IPS-18c (cell line): ENCODE results near the gene SND1.

ENCODE experiments used
- H3K4me3 ChIP-seq: 2 replicates; pipeline ENCODE4 v1.7.0; 2013; ENCODE audit warnings: low read depth, mild to moderate bottlenecking, low read length, moderate library complexity; ENCODE audit not compliant: insufficient read depth
- H3K9me3 ChIP-seq: one replicate; pipeline ENCODE4 v1.6.1; 2013; ENCODE audit warnings: mild to moderate bottlenecking, low read length, moderate library complexity; ENCODE audit not compliant: control insufficient read depth, insufficient read depth

SND1 gene

DNA sequence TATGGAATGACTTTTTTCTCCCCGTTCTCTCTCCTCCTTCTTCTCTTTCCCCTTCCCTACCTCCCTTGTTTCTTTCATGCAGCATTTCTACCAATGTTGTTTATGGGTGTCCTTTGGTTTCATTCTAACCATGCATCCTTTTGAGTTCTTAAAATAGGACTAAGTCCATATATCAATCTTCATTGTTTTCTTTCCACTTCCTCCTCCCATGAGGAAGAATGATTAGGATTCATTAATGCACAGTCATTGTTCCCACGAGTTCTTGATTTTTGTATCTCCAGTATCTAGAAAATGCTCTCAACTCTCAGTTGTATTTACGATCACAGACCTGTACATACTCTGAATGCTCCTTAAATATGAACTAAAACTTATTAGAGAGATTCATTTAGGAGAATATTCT is 226.0 kb downstream of the SND1 start:
- H3K9me3 ChIP-seq = no peaks in the 10 kb centered on the region
- no peak overlapping the region for H3K4me3 ChIP-seq

- no peaks in the 10 kb centered on the region for H3K9me3 ChIP-seq
Measured at GRCh38 chr7:127878791-127879190, 226.8 kb downstream of the SND1 start.

DNA sequence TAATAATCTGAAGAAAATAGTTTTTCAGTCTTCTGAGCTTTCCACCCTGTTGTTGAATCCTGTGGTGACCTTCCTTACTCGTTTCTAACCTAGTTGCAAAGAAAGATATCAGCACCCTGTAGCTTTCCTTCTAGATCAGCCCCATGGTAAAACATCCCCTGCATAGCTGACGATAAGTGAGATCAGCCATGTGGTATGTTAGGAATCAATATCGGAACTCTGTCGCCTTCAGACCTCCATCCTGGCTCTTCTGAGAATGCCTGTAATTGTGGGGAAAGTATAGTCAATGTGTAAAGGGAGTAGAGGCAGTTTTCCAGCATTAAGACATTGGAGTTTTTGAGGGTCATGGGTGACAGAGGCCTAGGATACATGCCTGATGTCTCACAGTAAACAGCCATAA is 227.4 kb downstream of the SND1 start:
- Histone ChIP-seq H3K9me3 (no peaks in the 10 kb centered on the region), H3K4me3 (no peak overlapping the region)

More at GRCh38 chr7:127878791-127879190, 226.8 kb downstream of the SND1 start:
- H3K4me3 ChIP-seq = no peak overlapping the region

DNA sequence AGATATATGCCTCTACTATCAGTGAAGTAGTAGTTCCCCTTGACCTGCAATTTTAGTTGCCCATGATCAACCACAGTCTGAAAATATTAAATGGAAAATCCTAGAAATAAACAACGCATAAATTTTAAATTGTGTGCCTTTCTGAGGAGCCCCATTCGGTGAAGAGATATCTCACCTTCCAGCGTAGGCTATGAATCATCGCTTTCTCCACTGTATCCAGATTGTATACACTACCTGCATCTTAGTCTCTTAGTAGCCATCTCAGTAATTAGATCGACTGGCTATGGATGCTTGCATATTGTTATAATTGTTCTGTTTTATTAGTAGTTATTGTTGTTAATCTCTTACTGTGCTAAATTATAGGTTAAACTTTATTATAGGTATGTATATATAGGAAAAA is 227.9 kb downstream of the SND1 start:
- H3K4me3 ChIP-seq = no peak overlapping the region

GRCh38 chr7:127880454-127880853 is 228.5 kb downstream of the SND1 start:
- no peaks in the 10 kb centered on the region for H3K9me3 ChIP-seq
- no peak overlapping the region for H3K4me3 ChIP-seq

More for the DNA sequence above, 227.9 kb downstream of the SND1 start:
- no peaks in the 10 kb centered on the region for H3K9me3 ChIP-seq

DNA sequence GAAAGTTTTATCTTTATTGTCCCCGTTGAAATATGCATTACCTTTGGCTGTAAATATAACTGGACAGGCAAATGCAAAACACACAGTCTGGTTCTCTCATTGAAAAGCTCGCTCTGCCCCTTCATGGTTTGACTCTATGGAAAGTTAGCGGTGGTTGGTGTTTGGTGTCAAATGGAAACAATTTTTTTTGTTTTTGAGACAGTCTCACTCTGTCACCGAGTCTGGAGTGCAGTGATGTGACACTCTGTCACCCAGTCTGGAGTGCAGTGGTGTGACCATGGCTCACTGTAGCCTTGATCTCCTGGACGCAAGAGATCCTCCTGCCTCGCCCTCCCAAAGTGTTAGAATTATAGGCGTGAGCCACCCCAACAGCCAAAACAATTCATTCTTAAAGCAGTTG is 229.6 kb downstream of the SND1 start:
- no peak overlapping the region for H3K4me3 ChIP-seq
- H3K9me3 ChIP-seq = no peaks in the 10 kb centered on the region

- Histone ChIP-seq H3K9me3 (no peaks in the 10 kb centered on the region), H3K4me3 (no peak overlapping the region)
Measured at GRCh38 chr7:127882313-127882920, 230.4 kb downstream of the SND1 start.

DNA sequence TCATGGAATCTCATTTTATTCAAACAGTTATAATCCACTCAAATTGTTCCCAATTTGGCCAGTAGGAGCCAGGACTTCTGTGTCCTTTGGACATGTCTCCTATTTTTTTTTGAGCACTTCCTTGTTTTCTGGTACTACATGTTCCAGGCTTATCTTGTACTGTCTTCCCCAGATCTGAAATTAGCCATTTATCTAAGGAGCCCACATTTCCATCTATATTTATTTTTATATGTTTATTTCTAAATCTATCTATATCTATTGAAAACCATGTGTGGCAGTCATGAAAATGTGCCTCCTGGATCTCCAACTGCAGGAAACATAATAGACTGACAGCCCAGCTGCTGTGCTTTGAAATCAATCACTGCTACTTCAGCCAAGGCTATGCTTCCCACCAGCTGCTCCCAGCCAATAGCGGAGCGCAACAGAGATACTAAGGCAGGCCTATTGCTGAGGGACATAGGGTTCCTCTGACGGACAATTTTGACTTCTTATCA is 232.1 kb downstream of the SND1 start:
- Histone ChIP-seq H3K9me3 (no peaks in the 10 kb centered on the region), H3K4me3 (no peak overlapping the region)

GRCh38 chr7:127885222-127885772 is 233.3 kb downstream of the SND1 start:
- Histone ChIP-seq H3K9me3 (no peaks in the 10 kb centered on the region), H3K4me3 (no peak overlapping the region)

- H3K4me3 ChIP-seq = no peak overlapping the region
- H3K9me3 ChIP-seq = no peaks in the 10 kb centered on the region
Measured at GRCh38 chr7:127885843-127886242, 233.8 kb downstream of the SND1 start.

DNA sequence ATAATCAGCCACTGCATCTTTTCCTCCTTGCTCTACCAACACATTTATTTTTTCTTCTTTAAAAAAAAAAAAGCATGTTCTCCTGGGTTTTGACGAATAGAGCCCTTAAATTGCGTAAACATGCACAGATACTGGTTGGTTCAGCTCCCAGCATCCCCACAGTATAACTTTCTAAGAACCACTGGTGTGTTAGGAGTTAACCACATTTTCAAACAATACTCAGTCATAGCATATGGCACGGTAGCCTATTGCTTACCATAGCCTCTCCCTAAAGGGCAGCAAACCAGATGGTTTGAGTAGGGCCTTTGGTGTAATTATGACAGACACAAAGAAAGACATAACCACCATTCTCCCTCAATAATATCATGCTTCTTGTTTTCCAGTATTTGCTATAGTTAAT is 234.3 kb downstream of the SND1 start:
- no peak overlapping the region for H3K4me3 ChIP-seq
- H3K9me3 ChIP-seq = no peaks in the 10 kb centered on the region

- Histone ChIP-seq H3K4me3 (no peak overlapping the region), H3K9me3 (no peaks in the 10 kb centered on the region)
Measured at GRCh38 chr7:127887096-127887495, 235.1 kb downstream of the SND1 start.

GRCh38 chr7:127887631-127888030 is 235.6 kb downstream of the SND1 start:
- Histone ChIP-seq H3K4me3 (no peak overlapping the region), H3K9me3 (no peaks in the 10 kb centered on the region)

DNA sequence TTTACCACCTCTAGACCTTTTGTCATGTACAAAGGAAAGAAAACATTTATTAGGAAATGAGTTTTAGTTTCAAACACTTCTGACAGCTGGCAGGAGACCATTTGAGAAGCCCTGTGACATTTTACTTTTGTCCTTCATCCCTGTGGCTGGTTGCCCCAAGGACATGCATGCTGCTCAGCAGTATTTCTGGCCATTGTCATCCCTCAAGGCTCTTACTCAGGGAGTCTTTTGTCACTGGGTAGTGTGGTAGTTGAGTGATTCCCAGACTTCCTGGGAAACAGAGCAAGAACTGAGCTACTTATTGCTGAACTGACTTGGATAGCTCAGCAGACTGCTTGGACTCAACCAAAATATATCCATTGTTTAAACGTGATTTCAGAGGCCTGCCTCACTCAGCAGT is 236.4 kb downstream of the SND1 start:
- H3K9me3 ChIP-seq = no peaks in the 10 kb centered on the region

DNA sequence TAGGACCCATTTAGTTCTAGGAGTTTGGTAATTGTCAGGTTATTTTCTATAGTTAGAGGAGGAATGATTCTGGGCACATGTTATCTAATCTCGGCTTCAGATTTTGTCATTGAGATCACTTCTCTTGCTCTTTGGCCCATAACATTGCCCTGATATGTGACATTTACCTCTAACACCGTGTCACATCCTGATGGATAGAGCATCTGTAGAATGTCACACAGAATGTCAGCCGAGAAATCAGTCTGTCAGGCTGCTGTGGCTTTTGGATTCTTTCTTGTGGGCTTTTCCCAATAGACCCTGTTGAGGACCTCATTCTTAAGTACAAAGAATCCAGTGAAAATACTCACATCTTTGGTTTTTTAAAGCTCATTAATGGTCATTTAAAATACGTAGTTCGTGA is 236.8 kb downstream of the SND1 start:
- no peaks in the 10 kb centered on the region for H3K9me3 ChIP-seq
- H3K4me3 ChIP-seq = no peak overlapping the region

More for the DNA sequence above, 236.4 kb downstream of the SND1 start:
- H3K4me3 ChIP-seq = no peak overlapping the region

DNA sequence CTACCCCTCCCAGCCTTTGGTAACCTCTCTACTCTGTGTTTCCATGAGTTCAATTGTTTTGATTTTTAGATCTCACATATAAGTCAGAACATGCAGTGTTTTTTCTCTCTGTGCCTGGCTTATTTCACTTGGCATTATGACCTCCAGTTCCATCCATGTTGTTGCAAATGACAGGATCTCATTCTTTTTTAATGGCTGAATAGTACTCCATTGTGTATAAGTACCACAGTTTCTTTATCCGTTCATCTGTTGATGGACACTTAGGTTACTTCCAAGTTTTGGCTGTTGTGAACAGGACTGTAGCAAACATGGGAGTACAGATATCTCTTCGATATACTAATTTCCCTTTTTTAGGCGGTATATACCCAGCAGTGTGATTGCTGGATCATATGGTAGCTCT is 237.7 kb downstream of the SND1 start:
- Histone ChIP-seq H3K4me3 (no peak overlapping the region), H3K9me3 (no peaks in the 10 kb centered on the region)

GRCh38 chr7:127890726-127891125 is 238.7 kb downstream of the SND1 start:
- Histone ChIP-seq H3K4me3 (no peak overlapping the region), H3K9me3 (no peaks in the 10 kb centered on the region)

DNA sequence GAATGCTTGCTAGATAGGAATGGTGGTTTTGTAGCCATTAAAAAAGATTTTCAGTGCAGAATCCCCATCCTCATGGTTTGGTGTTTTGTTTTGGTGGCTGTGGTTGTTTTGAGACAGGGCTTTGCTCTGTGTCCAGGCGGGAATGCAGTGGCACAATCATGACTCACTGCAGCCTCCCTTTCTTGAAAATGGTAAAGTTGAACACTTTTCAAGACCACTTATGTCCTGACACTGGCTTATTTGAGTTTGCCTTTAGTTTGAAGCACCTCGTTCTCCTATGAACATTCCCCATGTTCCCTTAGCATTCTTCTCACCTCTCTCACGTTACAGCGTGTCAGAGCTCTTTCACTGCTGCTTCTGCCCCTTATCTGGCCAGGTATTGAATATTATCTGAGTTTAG is 239.2 kb downstream of the SND1 start:
- Histone ChIP-seq H3K9me3 (no peaks in the 10 kb centered on the region), H3K4me3 (no peak overlapping the region)
